Smooth muscle cell (in vitro differentiated cells): ENCODE data around the gene ARID5B. TPM values are rescaled to one million over a fixed set of nuclear protein-coding genes. Genes with fewer than 3 reads are reported as not detected.

Experiments used
- DNase-seq: peaks from one replicate; lab custom pipeline; 2025; ENCODE audit not compliant: unreplicated experiment; lab: John Stamatoyannopoulos, UW
- H2AFZ ChIP-seq: fragments of 200-600 bp; sonication (generic); 2 replicates; pipeline ENCODE4 v1.6.0; 2016; ENCODE audit warnings: antibody characterized with exemption, low read depth, mild to moderate bottlenecking
- H3F3A ChIP-seq: fragments of 200-600 bp; sonication (generic); 2 replicates; pipeline ENCODE4 v1.6.0; 2017; ENCODE audit warnings: antibody characterized with exemption, low read depth
- H3K27ac ChIP-seq: fragments of 200-600 bp; sonication (generic); 2 replicates; pipeline ENCODE4 v1.5.1; 2016; ENCODE audit warnings: low read depth, mild to moderate bottlenecking
- H3K27me3 ChIP-seq: fragments of 200-600 bp; sonication (generic); 2 replicates; pipeline ENCODE4 v1.6.1; 2016; ENCODE audit warnings: low read depth, mild to moderate bottlenecking
- H3K36me3 ChIP-seq: fragments of 200-600 bp; sonication (generic); 2 replicates; pipeline ENCODE4 v1.5.1; 2016; ENCODE audit warnings: low read depth
- H3K4me1 ChIP-seq: fragments of 200-600 bp; sonication (generic); 2 replicates; pipeline ENCODE4 v1.5.1; 2016; ENCODE audit warnings: low read depth
- H3K4me2 ChIP-seq: fragments of 200-600 bp; sonication (generic); 2 replicates; pipeline ENCODE4 v1.6.0; 2016; ENCODE audit warnings: mild to moderate bottlenecking
- H3K4me3 ChIP-seq: fragments of 200-600 bp; sonication (generic); 2 replicates; pipeline ENCODE4 v1.5.1; 2016; ENCODE audit warnings: mild to moderate bottlenecking
- H3K79me2 ChIP-seq: fragments of 200-600 bp; sonication (generic); 2 replicates; pipeline ENCODE4 v1.6.0; 2016; ENCODE audit warnings: low read depth, mild to moderate bottlenecking
- H3K9ac ChIP-seq: fragments of 200-600 bp; sonication (generic); 2 replicates; pipeline ENCODE4 v1.6.0; 2016; ENCODE audit warnings: low read depth
- H3K9me3 ChIP-seq: fragments of 200-600 bp; sonication (generic); replicated peaks from 2 replicates; pipeline ENCODE4 v1.5.1; 2016; ENCODE audit warnings: low read depth
- H4K20me1 ChIP-seq: fragments of 200-600 bp; sonication (generic); 2 replicates; pipeline ENCODE4 v1.6.0; 2016; ENCODE audit warnings: low read depth
- CTCF ChIP-seq: fragments of 200-600 bp; sonication (generic); IDR thresholded peaks from 2 replicates; pipeline ENCODE4 v1.5.1; 2017; ENCODE audit warnings: borderline replicate concordance, mild to moderate bottlenecking, antibody characterized with exemption; ENCODE audit not compliant: insufficient read depth, poor library complexity, severe bottlenecking
- WGBS: methylation state at CpG from one replicate; pipeline ENCODE4 v1.1.7; 2016; ENCODE audit warnings: low lambda C conversion rate; 5-methylcytosine and 5-hydroxymethylcytosine counted together
- polyA plus RNA-seq: library from polyadenylated mRNA; unstranded; fragments of >200 nt; fragmentation: Nextera tagmentation; extraction: Ambion mirVana; gene quantifications from 2 replicates; pipeline ENCODE4 v1.2.1, GENCODE V29; 2016
- total RNA-seq: library from RNA; depleted of rRNA; stranded (reverse); fragments of >200 nt; gene quantifications from 2 replicates; pipeline ENCODE4 v1.2.3, GENCODE V29; 2014

Gene ARID5B
- total and polyA plus RNA-seq, 2 experiments from 2014 or later = 49.0 to 67.6 TPM

- Histone ChIP-seq H3K9ac (no peak overlapping the region), H3F3A (peaks cover 9% of the 10 kb centered on the region), H2AFZ (no peak overlapping the region), H3K79me2 (no peaks in the 10 kb centered on the region), H3K4me2 (no peak overlapping the region), H3K36me3 (no peaks in the 10 kb centered on the region), H3K27me3 (no peaks in the 10 kb centered on the region), H3K27ac (no peak overlapping the region), H3K9me3 (no peaks in the 10 kb centered on the region), H3K4me1 (peaks cover 14% of the 10 kb centered on the region), H3K4me3 (no peak overlapping the region), H4K20me1 (no peaks in the 10 kb centered on the region)
- 86% methylated on average over 6 of the region's 6 CpGs for WGBS
- DNase-seq = no peak
- no peak for TF ChIP-seq CTCF
Measured at GRCh38 chr10:61895898-61896600, 5.5 kb upstream of the ARID5B start.

GRCh38 chr10:61896854-61897661 is 4.4 kb upstream of the ARID5B start:
- TF ChIP-seq CTCF = peak; percentile 63
- H3K9ac ChIP-seq = peak overlapping the region; percentile 65

GRCh38 chr10:61897671-61898434 is 3.6 kb upstream of the ARID5B start:
- WGBS = 16% methylated on average over 10 of the region's 10 CpGs
- Histone ChIP-seq H3K4me2 (peak overlapping the region; percentile 95), H3F3A (peaks cover 9% of the 10 kb centered on the region), H3K4me3 (peak overlapping the region; percentile 48), H3K9ac (peak overlapping the region; percentile 65), H3K79me2 (peaks cover 15% of the 10 kb centered on the region), H3K9me3 (no peaks in the 10 kb centered on the region), H3K36me3 (no peaks in the 10 kb centered on the region), H4K20me1 (no peaks in the 10 kb centered on the region), H3K27ac (peak overlapping the region; percentile 97), H3K4me1 (peaks cover 14% of the 10 kb centered on the region), H2AFZ (peak overlapping the region; percentile 90), H3K27me3 (no peaks in the 10 kb centered on the region)
- DNase-seq = no peak
- TF ChIP-seq CTCF = peak; percentile 21

More at GRCh38 chr10:61896854-61897661, 4.4 kb upstream of the ARID5B start:
- Histone ChIP-seq H2AFZ (peak overlapping the region; percentile 90), H3K4me3 (peak overlapping the region; percentile 48), H3K36me3 (no peaks in the 10 kb centered on the region), H3F3A (peaks cover 9% of the 10 kb centered on the region), H3K27me3 (no peaks in the 10 kb centered on the region), H3K4me1 (peaks cover 14% of the 10 kb centered on the region), H3K79me2 (peaks cover 10% of the 10 kb centered on the region), H3K4me2 (peak overlapping the region; percentile 95), H4K20me1 (no peaks in the 10 kb centered on the region), H3K9me3 (no peaks in the 10 kb centered on the region), H3K27ac (peak overlapping the region; percentile 97)
- 11% methylated on average over 30 of the region's 32 CpGs for WGBS
- no peak for DNase-seq
